Rectal smooth muscle tissue (tissue), 1 donor: ENCODE data around the gene RPRD1B.

ENCODE experiments used
- H3K27ac ChIP-seq: one replicate; pipeline ENCODE4 v1.7.0; 2013; ENCODE audit warnings: low read depth, low read length, inconsistent platforms
- H3K27me3 ChIP-seq: one replicate; pipeline ENCODE4 v1.7.0; 2013; ENCODE audit warnings: low read length; ENCODE audit not compliant: control insufficient read depth, insufficient read depth
- H3K36me3 ChIP-seq: one replicate; pipeline ENCODE4 v1.7.0; 2013; ENCODE audit warnings: low read length; ENCODE audit not compliant: control insufficient read depth, insufficient read depth
- H3K4me1 ChIP-seq: one replicate; pipeline ENCODE4 v1.7.0; 2013; ENCODE audit warnings: low read length; ENCODE audit not compliant: control insufficient read depth, insufficient read depth
- H3K4me3 ChIP-seq: one replicate; pipeline ENCODE4 v1.7.0; 2013; ENCODE audit warnings: low read length
- H3K9ac ChIP-seq: one replicate; pipeline ENCODE4 v1.7.0; 2013; ENCODE audit warnings: low read length

RPRD1B gene

GRCh38 chr20:37991908-37992307 is 41.6 kb upstream of the RPRD1B start:
- no peaks in the 10 kb centered on the region for H3K27me3 ChIP-seq
- H3K36me3 ChIP-seq = peaks cover 11% of the 10 kb centered on the region
- no peak overlapping the region for H3K4me3 ChIP-seq
- no peak overlapping the region for H3K27ac ChIP-seq
- H3K4me1 ChIP-seq = peaks cover 5% of the 10 kb centered on the region
- H3K9ac ChIP-seq = no peak overlapping the region

GRCh38 chr20:37992802-37993409 is 40.6 kb upstream of the RPRD1B start:
- Histone ChIP-seq H3K9ac (no peak overlapping the region), H3K4me1 (peaks cover 3% of the 10 kb centered on the region), H3K4me3 (no peak overlapping the region), H3K27ac (no peak overlapping the region), H3K36me3 (peaks cover 15% of the 10 kb centered on the region), H3K27me3 (no peaks in the 10 kb centered on the region)

DNA sequence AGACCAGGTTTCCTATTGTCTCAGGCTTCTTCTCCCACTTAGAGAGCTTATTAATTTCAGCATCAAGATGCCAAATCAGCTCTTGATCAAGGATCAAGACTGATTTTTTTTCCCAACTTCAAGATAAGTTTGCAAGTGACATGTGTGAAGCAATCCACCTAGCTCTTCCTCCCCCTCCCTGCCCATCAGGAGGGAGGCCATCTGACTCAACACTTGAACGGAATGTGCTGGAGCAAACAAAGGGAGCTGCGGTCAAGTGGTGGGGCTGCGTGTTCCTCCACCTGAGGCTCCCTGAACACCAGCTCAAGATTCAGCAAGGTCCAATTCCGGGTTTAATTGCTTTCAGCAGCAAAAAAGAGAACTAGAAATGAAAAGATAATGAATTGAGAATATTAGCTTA is 39.0 kb upstream of the RPRD1B start:
- no peak overlapping the region for H3K27ac ChIP-seq
- no peaks in the 10 kb centered on the region for H3K27me3 ChIP-seq
- peaks cover 22% of the 10 kb centered on the region for H3K36me3 ChIP-seq
- peaks cover 3% of the 10 kb centered on the region for H3K4me1 ChIP-seq
- no peak overlapping the region for H3K9ac ChIP-seq
- no peak overlapping the region for H3K4me3 ChIP-seq

DNA sequence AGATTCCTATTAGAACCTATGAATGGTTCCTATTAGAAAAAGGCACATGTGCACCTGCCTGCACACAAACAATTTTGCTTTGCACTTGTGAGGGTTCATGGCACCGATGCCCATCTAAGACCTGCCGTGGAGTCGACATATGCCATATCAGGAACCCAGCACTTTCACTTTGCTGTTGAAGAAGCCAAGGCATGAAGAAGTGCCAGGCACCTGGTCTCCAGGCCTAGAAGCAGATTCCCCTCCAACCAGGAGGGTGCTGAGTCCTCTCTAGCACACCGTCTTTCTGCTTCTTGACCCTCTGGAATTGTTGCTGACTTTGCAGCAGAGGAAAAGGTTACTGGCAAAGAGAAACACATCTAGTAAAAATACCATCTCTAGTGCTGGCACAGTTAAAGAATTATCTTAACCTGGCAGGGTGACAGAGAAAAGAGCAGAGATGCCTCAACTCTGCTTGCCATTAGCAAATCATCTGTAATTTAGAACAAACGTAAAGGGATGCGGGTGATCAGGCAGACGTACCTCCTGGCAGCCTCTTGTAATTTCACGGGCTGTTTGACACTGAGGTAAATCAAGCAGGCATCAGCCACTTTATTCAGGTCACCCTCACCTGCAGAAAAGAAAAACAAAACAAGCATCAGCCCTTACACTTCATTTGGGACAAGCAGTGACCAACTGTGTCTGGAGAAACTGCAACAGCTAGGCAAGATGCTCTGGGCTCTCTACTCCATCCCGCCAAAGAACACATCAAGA is 37.5 kb upstream of the RPRD1B start:
- Histone ChIP-seq H3K36me3 (peaks cover 30% of the 10 kb centered on the region), H3K4me3 (no peak overlapping the region)

GRCh38 chr20:37997516-37997915 is 36.0 kb upstream of the RPRD1B start:
- H3K9ac ChIP-seq = no peak overlapping the region
- peaks cover 3% of the 10 kb centered on the region for H3K4me1 ChIP-seq
- no peaks in the 10 kb centered on the region for H3K27me3 ChIP-seq
- H3K36me3 ChIP-seq = peaks cover 33% of the 10 kb centered on the region
- H3K4me3 ChIP-seq = no peak overlapping the region
- H3K27ac ChIP-seq = no peak overlapping the region

More for the DNA sequence above, 37.5 kb upstream of the RPRD1B start:
- Histone ChIP-seq H3K27me3 (no peaks in the 10 kb centered on the region), H3K9ac (no peak overlapping the region), H3K27ac (no peak overlapping the region), H3K4me1 (peaks cover 3% of the 10 kb centered on the region)

- no peak overlapping the region for H3K9ac ChIP-seq
- H3K27ac ChIP-seq = no peak overlapping the region
- H3K36me3 ChIP-seq = peaks cover 33% of the 10 kb centered on the region
- no peak overlapping the region for H3K4me3 ChIP-seq
- H3K4me1 ChIP-seq = peaks cover 3% of the 10 kb centered on the region
- no peaks in the 10 kb centered on the region for H3K27me3 ChIP-seq
Observed at GRCh38 chr20:37999526-38000263, 33.9 kb upstream of the RPRD1B start.

GRCh38 chr20:38000293-38000692 is 33.3 kb upstream of the RPRD1B start:
- no peak overlapping the region for H3K27ac ChIP-seq
- H3K36me3 ChIP-seq = peaks cover 30% of the 10 kb centered on the region
- peaks cover 3% of the 10 kb centered on the region for H3K4me1 ChIP-seq
- H3K9ac ChIP-seq = no peak overlapping the region
- H3K4me3 ChIP-seq = no peak overlapping the region
- no peaks in the 10 kb centered on the region for H3K27me3 ChIP-seq

DNA sequence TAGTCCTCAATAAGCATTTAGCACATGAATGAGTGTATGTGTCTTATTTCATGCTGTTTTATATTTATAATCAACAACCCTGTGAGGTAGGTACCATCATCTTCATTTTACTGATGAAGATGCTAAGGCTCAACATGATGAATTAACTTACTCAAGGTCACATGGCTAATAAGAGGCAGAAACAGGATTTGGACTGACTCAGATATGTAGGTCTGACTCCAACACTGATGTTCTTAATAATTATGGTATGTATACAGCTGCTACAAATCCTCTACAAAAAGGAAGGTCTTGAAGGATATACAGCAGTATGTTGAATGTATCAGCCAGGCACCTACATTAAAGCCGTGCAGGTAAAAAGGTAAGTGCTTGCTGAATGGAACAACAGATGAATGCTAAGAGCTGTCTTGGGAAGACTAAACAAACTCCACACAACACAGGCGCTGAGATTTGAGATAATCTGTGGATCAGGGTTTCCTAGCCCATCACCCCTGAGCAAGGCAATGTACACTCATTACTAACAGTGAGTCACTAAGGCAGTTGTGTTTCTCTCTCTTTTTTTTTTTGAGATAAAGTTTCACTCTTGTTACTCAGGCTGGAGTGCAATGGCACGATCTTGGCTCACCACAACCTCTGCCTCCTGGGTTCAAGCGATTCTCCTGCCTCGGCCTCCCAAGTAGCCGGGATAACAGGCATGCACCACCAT is 32.2 kb upstream of the RPRD1B start:
- H3K4me1 ChIP-seq = peaks cover 1% of the 10 kb centered on the region
- H3K9ac ChIP-seq = no peak overlapping the region
- no peak overlapping the region for H3K4me3 ChIP-seq
- no peaks in the 10 kb centered on the region for H3K27me3 ChIP-seq
- no peak overlapping the region for H3K27ac ChIP-seq
- peaks cover 32% of the 10 kb centered on the region for H3K36me3 ChIP-seq

GRCh38 chr20:38001981-38002380 is 31.6 kb upstream of the RPRD1B start:
- H3K36me3 ChIP-seq = peaks cover 27% of the 10 kb centered on the region

GRCh38 chr20:38002422-38002821 is 31.1 kb upstream of the RPRD1B start:
- Histone ChIP-seq H3K27me3 (no peaks in the 10 kb centered on the region), H3K9ac (no peak overlapping the region), H3K4me3 (no peak overlapping the region), H3K36me3 (peaks cover 27% of the 10 kb centered on the region), H3K4me1 (no peaks in the 10 kb centered on the region), H3K27ac (no peak overlapping the region)

More at GRCh38 chr20:38001981-38002380, 31.6 kb upstream of the RPRD1B start:
- Histone ChIP-seq H3K9ac (no peak overlapping the region), H3K27me3 (no peaks in the 10 kb centered on the region), H3K4me3 (no peak overlapping the region), H3K27ac (no peak overlapping the region), H3K4me1 (no peaks in the 10 kb centered on the region)

DNA sequence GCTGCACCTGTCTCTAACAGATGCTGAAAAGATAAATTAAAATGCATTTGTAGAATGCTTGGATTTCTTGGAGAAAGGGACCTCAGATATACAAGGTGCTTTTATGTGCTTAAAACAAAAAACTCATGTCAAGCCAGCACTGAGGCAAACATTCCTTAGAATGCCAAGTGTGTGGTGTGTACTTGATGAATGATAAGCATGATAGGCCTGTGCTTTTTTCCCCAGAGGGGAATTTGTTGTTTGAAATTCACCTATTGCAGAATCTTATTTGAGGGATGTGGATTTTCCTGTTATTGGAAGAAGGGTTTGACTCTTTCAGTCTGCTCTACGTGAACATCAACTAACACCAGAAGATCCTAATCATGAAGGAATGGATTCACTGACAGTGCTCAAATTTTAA is 29.1 kb upstream of the RPRD1B start:
- Histone ChIP-seq H3K27ac (no peak overlapping the region), H3K4me1 (no peaks in the 10 kb centered on the region), H3K9ac (no peak overlapping the region), H3K4me3 (no peak overlapping the region), H3K27me3 (no peaks in the 10 kb centered on the region), H3K36me3 (peaks cover 20% of the 10 kb centered on the region)

DNA sequence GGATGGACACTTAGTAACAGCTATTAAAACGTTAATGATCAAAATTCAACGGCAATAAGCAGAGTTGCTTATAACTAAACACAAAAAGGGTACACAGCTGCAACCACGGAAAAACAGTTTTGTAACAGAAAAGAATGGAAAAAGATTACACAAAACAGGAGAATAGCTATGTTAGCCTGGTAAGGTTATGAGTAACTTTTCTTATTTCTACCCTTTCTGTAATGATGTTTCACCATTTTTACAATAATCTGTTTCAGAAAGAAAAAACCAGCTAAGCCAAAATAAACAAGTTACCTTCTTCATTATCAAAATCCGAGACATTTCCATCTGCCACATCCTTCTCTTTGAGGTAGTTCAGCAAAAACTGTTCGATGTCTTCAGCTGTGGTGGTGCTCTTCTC is 27.6 kb upstream of the RPRD1B start:
- Histone ChIP-seq H3K4me3 (no peak overlapping the region), H3K9ac (no peak overlapping the region), H3K36me3 (peaks cover 12% of the 10 kb centered on the region), H3K27ac (no peak overlapping the region), H3K27me3 (no peaks in the 10 kb centered on the region), H3K4me1 (no peaks in the 10 kb centered on the region)
